Upper lobe of left lung (tissue), 4 donors: ENCODE data around the gene SPRED1.

Experiments
- CTCF ChIP-seq, 6 experiments: fragments of 450-650 bp in 4 of 6; fragments of 200-600 bp in 2 of 6; sonication (generic) in 2 of 6; IDR thresholded peaks; one replicate each; pipeline ENCODE4 v1.5.1; 2016 to 2019; ENCODE audit warnings: antibody characterized with exemption in 6 of 6
- EP300 ChIP-seq, 4 donors: sonication (generic); formaldehyde crosslinking; IDR thresholded peaks; one replicate each; pipeline ENCODE4 v1.5.1; 2017; ENCODE audit warnings: antibody characterized with exemption in 4 of 4, control low read depth in 2 of 4

GRCh38 chr15:38231436-38231835 lies 21.2 kb upstream of the SPRED1 start:
- TF ChIP-seq CTCF (IDR thresholded peaks at IDR 0.05) (no peak), EP300 (IDR thresholded peaks at IDR 0.05) (no peak)
